Measurements from ENCODE around the gene RPL3. TPM values are rescaled to one million over a fixed set of nuclear protein-coding genes. Genes with fewer than 3 reads are reported as not detected.

Gene RPL3
- polyA plus RNA-seq, 1 experiment = 4,772 TPM

GRCh38 chr22:39263626-39264348 is 55.6 kb downstream of the RPL3 start:
- ChIA-PET POLR2A (no interaction called here), CTCF (interaction anchor here (1.1 kb wide), 1 partner anchor 252 kb away, joined by 3 read pairs; no protein-coding TSS in a partner anchor)

More at GRCh38 chr22:39263626-39264348, 55.6 kb downstream of the RPL3 start:
- no peak for DNase-seq (ENCODE audit: low read depth)
- no peak overlapping the region for H3K4me3 ChIP-seq (ENCODE audit: low read depth, low read length)
- H3K36me3 ChIP-seq (ENCODE audit: control insufficient read depth, insufficient read depth, low read length) = no peaks in the 10 kb centered on the region
- no peak for TF ChIP-seq CTCF (IDR thresholded peaks at IDR 0.05; ENCODE audit: insufficient read depth, low read depth, low read length)
- H3K27me3 ChIP-seq (ENCODE audit: control insufficient read depth, insufficient read depth, low read length) = no peaks in the 10 kb centered on the region; the same call in 1 of the 2 replicates

Small RNAs within 50 kb of the gene (small RNA-seq; reads per million reads assigned to genes)
- gene SNORD43 (ENCODE audit: insufficient read length, low read depth, low replicate concordance) (not detected), gene SNORD83A (ENCODE audit: insufficient read length, low read depth, low replicate concordance) (8,909 reads per million, percentile 99 among the genes with 10 or more reads in this experiment), gene SNORD83B (ENCODE audit: insufficient read length, low read depth, low replicate concordance) (not detected)

Other genes starting within 250 kb of the RPL3 start
- gene APOBEC3G, start 242.3 kb downstream of the RPL3 start, polyA plus RNA-seq (2011; rRNA removed) = 7.3 TPM in 2 replicates
- gene APOBEC3H, start 222.4 kb downstream of the RPL3 start, polyA plus RNA-seq (2011; rRNA removed) = 0.10 and 0.26 TPM in 2 replicates
- gene CBX7, start 166.9 kb downstream of the RPL3 start, polyA plus RNA-seq (2011; rRNA removed) = 4.2 and 5.3 TPM in 2 replicates
- 0.02 and 0.13 TPM in 2 replicates for gene PDGFB, start 74.6 kb downstream of the RPL3 start, polyA plus RNA-seq (2011; rRNA removed)
- gene SYNGR1, start 30.4 kb upstream of the RPL3 start, polyA plus RNA-seq (2011; rRNA removed) = 44.4 and 65.6 TPM in 2 replicates
- gene TAB1, start 80.2 kb upstream of the RPL3 start, polyA plus RNA-seq (2011; rRNA removed) = 15.6 and 27.2 TPM in 2 replicates
- gene MGAT3, start 137.4 kb upstream of the RPL3 start, polyA plus RNA-seq (2011; rRNA removed) = 0.53 and 0.66 TPM in 2 replicates
- gene MIEF1, start 182.7 kb upstream of the RPL3 start, polyA plus RNA-seq (2011; rRNA removed) = 17.5 and 21.0 TPM in 2 replicates
- gene ATF4, start 200.9 kb upstream of the RPL3 start, polyA plus RNA-seq (2011; rRNA removed) = 886 and 999 TPM in 2 replicates
- gene RPS19BP1, start 213.1 kb upstream of the RPL3 start, polyA plus RNA-seq (2011; rRNA removed) = 64.0 and 66.7 TPM in 2 replicates